ENCODE results near the gene ZNF543.

ZNF543 gene

GRCh38 chr19:57290970-57291369, 29.3 kb upstream of the ZNF543 start:
- Histone ChIP-seq H3K4me1 (no peaks in the 10 kb centered on the region), H3K9me3 (peaks cover 3 to 93% (median 52%) of the 10 kb centered on the region in 3 donors), H3K27ac (no peak overlapping the region), H3K4me3 (no peak overlapping the region), H3K27me3 (no peaks in the 10 kb centered on the region), H3K36me3 (peaks cover 97 to 100% (median 99%) of the 10 kb centered on the region in 3 donors)
- TF ChIP-seq CTCF (IDR thresholded peaks at IDR 0.05), result no peak
- DNase-seq, result no peak
- intact Hi-C loops (cut with DNase I; ENCODE audit: low total_unique reads), result no loop called here

- H3K36me3 ChIP-seq, result peaks cover 93 to 99% (median 93%) of the 10 kb centered on the region in 3 donors
- H3K4me3 ChIP-seq, result no peak overlapping the region
- no peaks in the 10 kb centered on the region for H3K4me1 ChIP-seq
- H3K9me3 ChIP-seq, result peaks cover 3 to 79% (median 52%) of the 10 kb centered on the region in 3 donors
- no peak for DNase-seq
- intact Hi-C loops (cut with DNase I; ENCODE audit: low total_unique reads), result no loop called here
- no peak for TF ChIP-seq CTCF (IDR thresholded peaks at IDR 0.05)
- H3K27me3 ChIP-seq, result no peaks in the 10 kb centered on the region
- H3K27ac ChIP-seq, result no peak overlapping the region
These were observed 27.7 kb upstream of the ZNF543 start for GRCh38 chr19:57292547-57292946.

GRCh38 chr19:57293719-57294118, 26.6 kb upstream of the ZNF543 start:
- Histone ChIP-seq H3K36me3 (peaks cover 85 to 99% (median 92%) of the 10 kb centered on the region in 3 donors), H3K27ac (no peak overlapping the region), H3K27me3 (no peaks in the 10 kb centered on the region), H3K9me3 (peaks cover 3 to 68% (median 52%) of the 10 kb centered on the region in 3 donors), H3K4me3 (no peak overlapping the region), H3K4me1 (no peaks in the 10 kb centered on the region)
- intact Hi-C loops (cut with DNase I; ENCODE audit: low total_unique reads), result no loop called here
- DNase-seq, result no peak
- TF ChIP-seq CTCF (IDR thresholded peaks at IDR 0.05), result no peak

DNA sequence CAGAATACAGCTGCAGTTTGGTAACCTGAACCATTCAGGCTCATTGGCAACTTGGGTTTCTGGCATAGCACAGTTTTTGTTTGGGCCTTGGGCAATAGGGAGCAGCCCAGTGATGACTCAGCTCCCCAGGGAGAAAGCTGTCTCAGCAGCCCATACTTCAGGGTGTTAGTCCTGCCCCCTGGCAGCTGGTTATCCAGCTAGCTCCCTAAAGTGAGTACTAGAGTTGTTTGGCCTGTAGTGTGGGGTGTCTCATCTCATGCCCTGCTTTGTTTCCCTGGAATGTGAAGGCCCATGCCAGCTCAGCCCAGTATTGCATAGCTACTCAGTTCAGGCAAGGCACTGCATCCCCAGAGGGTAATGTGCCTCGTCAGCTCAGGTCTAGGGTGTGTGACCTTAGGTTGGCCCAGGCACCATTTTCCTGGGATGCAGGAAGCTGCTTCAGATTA, 18.2 kb upstream of the ZNF543 start:
- intact Hi-C loops (cut with DNase I; ENCODE audit: low total_unique reads), result no loop called here
- Histone ChIP-seq H3K4me1 (peaks cover 0 to 18% (median 13%) of the 10 kb centered on the region in 4 donors), H3K27me3 (no peaks in the 10 kb centered on the region), H3K9me3 (peaks cover 0 to 39% (median 3%) of the 10 kb centered on the region in 3 donors), H3K36me3 (peaks cover 58 to 83% (median 62%) of the 10 kb centered on the region in 3 donors), H3K4me3 (no peak overlapping the region), H3K27ac (peak overlapping the region in 1 of 2 donors; percentile 24)
- DNase-seq, result peak; percentile 39 to 75
- TF ChIP-seq CTCF (IDR thresholded peaks at IDR 0.05), result no peak

GRCh38 chr19:57302727-57303401, 17.4 kb upstream of the ZNF543 start:
- Histone ChIP-seq H3K4me1 (peaks cover 0 to 18% (median 13%) of the 10 kb centered on the region in 4 donors), H3K36me3 (peaks cover 51 to 74% (median 62%) of the 10 kb centered on the region in 3 donors), H3K9me3 (peaks cover 0 to 39% (median 3%) of the 10 kb centered on the region in 3 donors), H3K4me3 (no peak overlapping the region), H3K27me3 (no peaks in the 10 kb centered on the region), H3K27ac (no peak overlapping the region)
- intact Hi-C loops (cut with DNase I; ENCODE audit: low total_unique reads), result no loop called here
- DNase-seq, result no peak
- TF ChIP-seq CTCF (IDR thresholded peaks at IDR 0.05), result no peak
